AG10803 (cell line): Measurements from ENCODE around the gene TBX1.

ENCODE experiments used
- DNase-seq: peaks from one replicate; pipeline ENCODE4 v3.0.0; 2010; ENCODE audit warnings: low read depth
- H3K4me3 ChIP-seq: 2 replicates; pipeline ENCODE4 v1.5.1; 2011; ENCODE audit warnings: mild to moderate bottlenecking, low read length, control low read depth
- CTCF ChIP-seq: conservative IDR thresholded peaks from 2 replicates; pipeline ENCODE4 v1.5.1; 2011; ENCODE audit warnings: mild to moderate bottlenecking, low read length, control low read depth, inconsistent platforms

TBX1 gene

GRCh38 chr22:19811211-19811621, 50.6 kb downstream of the TBX1 start:
- H3K4me3 ChIP-seq: no peak overlapping the region
- no peak for TF ChIP-seq CTCF
- no peak for DNase-seq

DNA sequence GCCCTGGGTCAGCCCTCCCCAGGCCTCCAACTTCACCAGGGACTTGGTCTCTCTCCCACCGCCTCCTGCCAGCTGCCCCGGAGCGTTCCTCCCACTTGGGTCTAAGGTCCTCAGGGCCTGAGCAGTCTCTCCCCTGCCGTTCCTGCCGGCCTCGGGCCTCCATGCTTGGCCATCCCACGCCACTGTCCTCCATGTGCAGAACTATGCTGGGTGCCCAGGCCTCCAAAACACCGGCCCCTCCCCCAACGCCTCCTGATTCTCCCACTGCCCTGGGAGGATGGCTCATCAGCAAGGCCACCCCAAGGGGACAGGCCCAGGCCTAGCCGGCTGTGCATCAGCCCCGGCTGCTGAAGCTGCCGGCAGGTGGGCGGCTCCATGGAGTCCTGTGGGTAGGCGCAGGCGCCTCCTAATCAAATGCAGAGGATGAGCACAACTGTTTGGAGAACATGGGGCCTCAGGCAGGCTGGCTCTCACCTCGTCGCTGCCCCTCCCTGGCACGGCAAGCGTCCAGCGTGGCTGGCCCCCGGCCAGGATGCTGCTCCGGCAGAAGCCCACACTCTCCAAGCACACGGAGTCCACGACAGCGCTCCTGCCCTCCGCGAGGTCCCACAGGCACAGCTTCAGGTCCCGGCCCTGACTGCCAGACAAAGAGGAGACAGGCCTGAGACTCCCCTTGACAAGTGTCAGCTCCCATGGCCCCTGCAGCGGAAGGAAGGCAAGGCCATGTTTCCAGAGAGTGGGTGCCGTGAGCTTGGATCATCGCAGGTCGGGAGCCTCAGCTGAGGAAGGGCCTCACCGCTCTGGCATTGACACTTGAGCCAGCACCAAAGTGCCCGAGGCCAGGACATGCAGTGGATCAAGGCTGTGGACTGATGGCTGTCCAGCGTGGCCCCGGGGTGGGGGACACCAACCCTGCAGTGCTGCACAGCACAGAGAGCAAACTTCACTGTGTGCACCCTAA, 51.5 kb downstream of the TBX1 start:
- no peak overlapping the region for H3K4me3 ChIP-seq
- no peak for TF ChIP-seq CTCF
- DNase-seq: no peak

- no peak overlapping the region for H3K4me3 ChIP-seq
- DNase-seq: no peak
- TF ChIP-seq CTCF: no peak
Measured at GRCh38 chr22:19812910-19813309, 52.3 kb downstream of the TBX1 start.

DNA sequence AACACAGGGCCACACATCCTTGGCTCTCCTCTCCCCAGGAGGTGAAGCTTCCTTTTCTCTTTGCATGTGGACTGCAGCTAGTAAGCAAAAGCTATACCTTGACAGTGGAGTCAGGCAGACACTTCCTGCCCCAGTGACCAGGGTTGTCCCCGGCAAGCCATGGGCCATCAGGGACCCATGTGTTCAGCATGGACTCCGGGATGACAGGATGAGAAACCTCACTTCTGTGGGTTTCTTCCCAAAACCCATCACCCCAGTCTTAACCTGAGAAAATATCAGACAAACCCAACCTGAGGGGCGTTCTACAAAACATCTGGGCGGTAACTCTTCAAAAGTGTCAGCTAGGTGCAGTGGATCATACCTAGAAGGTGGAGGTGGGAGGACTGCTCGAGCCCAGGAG, 53.9 kb downstream of the TBX1 start:
- no peak for DNase-seq
- TF ChIP-seq CTCF: no peak
- H3K4me3 ChIP-seq: no peak overlapping the region

DNA sequence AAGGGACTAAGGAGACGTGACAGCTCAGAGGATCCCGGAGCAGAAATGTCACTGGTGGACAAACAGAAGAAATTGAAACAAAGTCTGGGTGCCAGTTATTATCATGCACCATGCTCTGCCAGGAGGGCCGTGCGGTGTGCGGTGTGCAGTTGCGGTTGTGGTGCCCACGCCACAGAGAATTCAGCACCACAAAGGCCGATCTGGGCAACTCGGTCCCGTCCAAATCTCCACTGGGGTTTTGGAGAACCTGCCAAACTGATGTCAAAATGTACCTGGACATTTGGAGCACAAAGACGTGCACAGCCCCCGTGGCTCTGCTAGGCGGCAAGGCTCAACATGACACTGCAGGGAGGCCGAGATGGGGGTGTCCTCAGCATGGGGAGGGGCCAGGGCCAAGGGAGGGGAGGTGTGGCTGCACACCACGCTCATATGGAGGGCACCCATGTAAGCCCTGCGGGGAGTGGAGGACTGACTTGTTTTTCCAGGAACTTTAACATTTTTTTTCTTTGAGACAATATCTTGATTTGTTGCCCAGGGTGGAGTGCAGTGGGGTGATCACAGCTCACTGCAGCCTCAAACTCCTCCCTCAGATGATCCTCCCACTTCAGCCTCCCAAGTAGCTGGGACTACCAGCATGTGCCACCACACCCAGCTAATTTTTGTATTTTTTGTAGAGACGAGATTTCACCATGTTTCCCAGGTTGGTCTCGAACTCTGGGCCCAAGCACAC, 54.7 kb downstream of the TBX1 start:
- no peak for TF ChIP-seq CTCF
- no peak overlapping the region for H3K4me3 ChIP-seq
- DNase-seq: no peak

- no peak for TF ChIP-seq CTCF
- DNase-seq: no peak
- H3K4me3 ChIP-seq: no peak overlapping the region
Measured at GRCh38 chr22:19815823-19816290, 55.3 kb downstream of the TBX1 start.
